CD4-positive, alpha-beta T cell treated with Interferon alpha-2 for 1 hour (primary cell): ENCODE measurements around the gene CDK6.
"Not testable (repeated sequence)": the region's sequence is repeated elsewhere in the genome, so short reads cannot be mapped to it uniquely, and the experiment has no call there.

Source experiments
- DNase-seq, 2 donors: peaks; one replicate each; pipeline ENCODE4 v3.0.0-alpha.2; 2020 to 2022

CDK6 gene

GRCh38 chr7:92757311-92757910 is 79.0 kb downstream of the CDK6 start:
- DNase-seq = peak in 1 of 2 donors; percentile 19

DNA sequence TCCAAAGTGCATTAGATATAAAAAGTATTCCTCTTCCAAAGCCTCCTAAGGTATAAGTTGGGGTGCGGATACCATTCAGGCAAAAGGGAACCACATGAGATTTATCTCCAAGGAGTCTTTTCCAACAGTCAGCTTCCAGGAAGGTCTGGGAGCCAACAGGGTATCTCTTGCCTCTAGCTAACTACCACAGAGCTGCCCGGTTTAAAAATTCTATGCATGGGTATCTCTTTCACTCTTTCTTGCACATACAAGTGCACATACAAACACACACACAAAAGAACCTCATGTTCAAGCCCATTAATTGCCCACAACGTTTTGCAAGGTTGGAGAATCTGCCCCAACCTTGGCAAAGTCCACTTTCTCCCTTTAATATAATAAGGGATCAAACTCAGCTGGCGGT is 80.7 kb downstream of the CDK6 start:
- no peak for DNase-seq

DNA sequence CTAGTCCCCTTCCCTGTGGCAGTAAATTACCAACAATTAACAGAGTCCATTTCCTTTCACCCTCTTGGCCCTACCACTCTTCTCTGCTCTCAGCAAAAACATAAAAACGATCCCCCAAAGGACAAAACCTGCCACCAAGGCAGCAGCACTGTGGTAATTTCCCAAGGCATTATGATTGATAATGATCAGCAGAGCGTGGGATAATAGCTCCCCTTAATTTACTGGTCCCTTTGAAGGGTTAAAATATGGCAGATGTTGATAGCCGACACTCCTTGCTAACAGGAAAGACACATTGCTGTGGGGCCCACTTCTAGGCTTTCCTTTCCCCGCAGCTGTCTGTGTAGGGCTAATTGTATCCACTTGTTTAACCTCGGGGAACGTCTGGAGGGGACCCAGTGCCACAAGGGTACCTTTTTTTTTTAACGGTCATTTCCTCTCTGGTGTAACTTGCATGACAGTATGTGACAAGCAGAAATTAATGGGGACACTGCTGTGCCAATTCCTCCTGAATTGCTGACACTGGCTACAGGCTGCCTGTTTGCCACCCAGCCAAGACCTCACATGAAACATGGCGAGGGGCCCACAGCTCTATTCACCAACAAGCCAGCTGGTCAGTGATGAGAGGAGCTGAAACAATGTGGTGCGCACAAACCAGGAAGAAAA is 81.3 kb downstream of the CDK6 start:
- DNase-seq = no peak

DNA sequence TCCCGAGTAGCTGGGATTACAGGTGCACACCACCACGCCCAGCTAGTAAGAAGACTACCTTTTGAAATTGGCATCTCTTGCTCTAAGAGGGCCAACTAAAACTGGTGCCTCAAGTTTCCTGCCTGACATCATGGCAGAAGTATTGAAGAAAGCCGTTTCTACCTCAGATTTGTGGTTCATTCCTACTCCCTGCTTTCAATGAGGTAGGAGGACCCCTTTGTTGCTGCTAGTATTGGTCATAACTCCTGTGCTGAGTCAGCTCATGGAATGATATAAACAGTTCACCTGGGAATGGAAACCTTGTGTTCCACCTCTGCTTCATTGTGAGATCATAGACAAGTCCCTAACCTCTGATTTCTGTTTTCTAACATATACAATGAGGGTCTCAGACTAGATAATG is 82.8 kb downstream of the CDK6 start:
- DNase-seq = no peak

DNA sequence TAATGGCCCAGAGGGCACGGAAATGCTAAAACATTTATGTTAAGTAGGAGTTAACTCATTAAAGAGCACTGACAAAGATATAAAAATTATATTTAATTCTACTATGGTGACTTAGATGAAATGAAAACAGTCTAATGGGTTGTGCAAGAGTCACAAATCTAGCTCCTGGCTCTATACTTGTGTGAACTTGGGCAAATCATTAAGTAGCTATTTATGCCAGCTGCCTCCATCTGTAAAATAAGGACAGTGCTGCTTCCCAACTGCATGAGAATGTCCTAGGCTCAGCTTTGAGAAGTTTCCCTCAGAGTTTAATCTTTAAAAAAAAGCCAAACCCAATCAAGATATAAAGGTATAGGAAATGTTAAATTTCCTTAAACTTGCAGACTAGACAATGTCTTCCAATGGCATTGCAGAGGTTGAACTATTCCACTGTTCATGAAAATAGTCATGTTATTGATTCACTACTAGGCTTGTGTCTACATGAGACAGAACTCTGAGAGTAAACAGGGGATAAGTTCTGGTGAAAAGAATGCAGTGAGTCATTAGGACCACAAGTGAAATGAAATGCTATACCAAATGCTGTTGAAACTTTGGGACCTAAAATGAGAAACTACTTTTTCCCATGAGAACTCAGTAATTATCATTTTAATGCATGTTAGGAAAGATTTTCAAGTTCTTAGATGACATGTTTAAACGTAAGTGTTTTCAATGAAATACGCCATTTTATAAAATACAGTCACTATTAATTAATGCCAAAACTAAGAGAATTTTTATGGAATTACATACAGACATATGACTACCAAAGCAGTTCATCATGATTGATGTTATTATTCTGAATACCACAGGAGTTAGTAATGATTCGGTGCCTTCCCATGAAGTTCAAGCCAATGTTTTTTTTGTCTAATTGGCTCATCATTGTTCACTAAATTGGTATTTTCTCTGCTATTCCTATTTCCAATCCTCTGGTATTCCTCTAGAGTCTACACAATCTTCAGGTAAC is 84.2 kb downstream of the CDK6 start:
- no peak for DNase-seq

GRCh38 chr7:92750946-92751345 is 85.4 kb downstream of the CDK6 start:
- no peak for DNase-seq

DNA sequence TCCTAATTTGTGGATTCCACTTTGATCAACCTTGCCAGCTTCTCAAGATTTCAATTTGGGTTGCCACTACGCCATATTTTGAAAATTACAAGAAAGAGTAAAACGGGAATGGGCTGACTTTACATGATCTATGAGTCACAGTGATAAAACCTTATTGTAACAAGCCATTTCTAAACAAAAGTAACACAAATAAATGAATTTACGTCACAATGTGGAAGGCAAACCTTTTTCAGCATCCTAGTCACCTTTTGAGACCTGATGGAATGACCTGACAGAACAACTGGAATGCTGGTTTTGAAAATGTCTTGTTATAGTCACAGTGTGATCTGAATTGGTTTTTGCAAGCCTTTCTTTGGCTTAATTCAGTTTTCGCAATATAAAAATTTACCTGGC is 85.9 kb downstream of the CDK6 start:
- DNase-seq = no peak

GRCh38 chr7:92749832-92750446 is 86.4 kb downstream of the CDK6 start:
- no peak for DNase-seq

GRCh38 chr7:92749327-92749755 is 87.0 kb downstream of the CDK6 start:
- no peak for DNase-seq

- no peak for DNase-seq
Measured at GRCh38 chr7:92748495-92748894, 87.9 kb downstream of the CDK6 start.

GRCh38 chr7:92747041-92747835 is 89.1 kb downstream of the CDK6 start:
- DNase-seq = no peak

GRCh38 chr7:92745241-92745640 is 91.1 kb downstream of the CDK6 start:
- no peak for DNase-seq

DNA sequence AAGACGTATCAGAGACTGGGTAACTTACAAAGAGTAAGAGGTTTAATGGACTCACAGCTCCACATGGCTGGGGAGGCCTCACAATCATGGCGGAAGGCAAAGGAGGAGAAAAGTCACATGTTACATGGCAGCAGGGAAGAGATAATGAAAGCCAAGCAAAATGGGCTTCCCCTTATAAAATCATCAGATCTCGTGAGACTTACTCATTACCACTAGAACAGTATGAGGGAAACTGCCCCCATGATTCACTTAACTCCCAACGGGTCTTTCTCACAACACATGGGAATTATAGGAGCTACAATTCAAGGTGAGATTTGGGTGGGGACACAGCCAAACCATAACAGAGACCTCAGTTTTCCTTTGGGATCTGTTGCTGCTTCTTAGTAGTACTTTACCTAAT is 92.2 kb downstream of the CDK6 start:
- DNase-seq = not testable (repeated sequence)

DNA sequence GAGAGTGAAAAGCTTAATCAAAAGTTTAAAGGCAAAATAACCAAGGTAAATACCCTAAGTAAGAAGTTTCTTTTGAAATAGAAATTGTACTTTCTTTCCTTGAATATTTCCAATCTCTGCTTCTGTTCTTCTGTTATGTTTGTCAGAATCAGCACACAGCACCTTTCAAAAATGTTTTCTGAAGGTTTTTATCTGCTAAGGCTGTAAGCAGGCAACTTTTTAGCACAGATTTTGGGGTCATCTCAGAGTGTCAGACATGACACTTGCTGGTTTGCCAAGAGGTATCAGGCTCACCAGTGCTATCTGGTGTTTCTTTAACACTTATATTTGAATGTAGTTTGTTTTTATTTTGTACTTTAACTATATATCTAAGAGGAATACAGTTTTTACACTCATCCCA is 94.2 kb downstream of the CDK6 start:
- DNase-seq = no peak

- DNase-seq = no peak
Measured at GRCh38 chr7:92740700-92741126, 95.7 kb downstream of the CDK6 start.

GRCh38 chr7:92740134-92740533 is 96.2 kb downstream of the CDK6 start:
- DNase-seq = no peak

- no peak for DNase-seq
Measured at GRCh38 chr7:92739091-92739490, 97.3 kb downstream of the CDK6 start.

GRCh38 chr7:92737706-92738105 is 98.7 kb downstream of the CDK6 start:
- no peak for DNase-seq

GRCh38 chr7:92736870-92737269 is 99.5 kb downstream of the CDK6 start:
- no peak for DNase-seq

DNA sequence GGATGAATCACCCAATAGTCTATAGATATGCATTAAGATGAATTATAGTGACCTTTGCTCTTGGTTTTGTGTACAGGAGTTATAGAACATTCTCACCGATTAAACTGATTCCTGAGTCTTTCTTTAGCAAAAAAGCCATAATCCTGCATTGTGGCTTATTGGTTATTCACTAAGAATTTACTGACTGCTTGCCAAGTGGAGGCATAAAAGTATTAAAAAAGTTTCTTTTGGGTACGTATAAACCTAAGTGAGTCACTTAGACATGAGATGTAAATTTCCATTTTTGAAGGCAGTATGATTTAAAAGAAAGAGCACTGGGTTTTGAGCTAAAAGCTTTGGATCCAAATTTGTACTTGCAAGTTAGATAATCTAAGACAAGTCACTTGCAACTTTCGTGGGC is 100.7 kb downstream of the CDK6 start:
- DNase-seq = no peak

DNA sequence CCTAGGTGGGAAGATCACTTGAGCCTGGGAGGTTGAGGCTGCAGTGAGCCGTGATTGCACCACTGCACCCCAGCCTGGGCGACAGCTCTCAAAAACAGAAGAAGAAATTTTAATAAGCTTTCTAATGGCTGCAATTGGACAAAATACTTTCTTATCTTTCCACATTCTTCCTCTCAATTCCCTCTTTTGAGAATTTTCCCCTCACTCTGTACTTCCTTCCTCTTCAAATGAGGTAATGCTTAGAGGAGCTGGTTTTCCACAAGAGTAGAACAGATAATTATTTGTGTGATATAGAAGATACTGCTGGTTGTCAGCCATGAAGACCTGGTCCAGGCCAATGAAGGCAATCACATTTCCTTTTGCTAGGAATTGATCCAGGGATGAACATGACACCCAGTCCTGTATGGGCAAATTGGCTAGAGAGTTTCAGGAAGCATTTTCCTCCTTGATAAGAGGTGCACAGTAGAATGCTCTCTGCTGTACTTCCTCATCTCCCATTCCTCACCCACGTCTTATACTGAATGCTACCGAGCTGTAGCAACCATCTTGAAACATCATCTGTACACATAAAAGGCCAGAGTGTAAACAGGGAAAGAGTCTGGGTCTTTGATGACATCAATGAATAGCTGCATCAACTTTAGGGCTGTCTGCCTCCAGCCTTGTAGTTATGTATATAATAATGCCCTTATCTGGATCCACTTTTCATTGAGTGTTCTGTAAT is 103.9 kb downstream of the CDK6 start:
- DNase-seq = no peak
